ENCODE results near the gene PCDH9. TPM values are rescaled to one million over a fixed set of nuclear protein-coding genes. Genes with fewer than 3 reads are reported as not detected.

PCDH9 gene
- polyA plus RNA-seq, 1 of the 3 experiments (the other 2 are of a cell fraction), result 1.3 TPM

GRCh38 chr13:66503890-66504289 lies 726.2 kb downstream of the PCDH9 start:
- H2AFZ ChIP-seq (ENCODE audit: low read depth), result no peak overlapping the region
- TF ChIP-seq ELF1 (IDR thresholded peaks at IDR 0.05) (no peak), FOXJ3 (CRISPR knock-in tag; IDR thresholded peaks at IDR 0.05) (no peak), RCOR1 (IDR thresholded peaks at IDR 0.05; ENCODE audit: low read length) (no peak), EZH2phosphoT487 (IDR thresholded peaks at IDR 0.05; ENCODE audit: borderline replicate concordance, low read depth) (no peak), MXI1 (IDR thresholded peaks at IDR 0.05; ENCODE audit: low read depth, low read length) (no peak), JUND (IDR thresholded peaks at IDR 0.05) (no peak), EP300 (IDR thresholded peaks at IDR 0.05; ENCODE audit: borderline replicate concordance in 1 of 2, low read depth in 1 of 2, low read length in 1 of 2) (no peak), TCF12 (IDR thresholded peaks at IDR 0.05) (no peak), RXRA (IDR thresholded peaks at IDR 0.05; ENCODE audit: borderline replicate concordance, low read depth) (no peak)
- TF ChIP-seq, protein P1, sequence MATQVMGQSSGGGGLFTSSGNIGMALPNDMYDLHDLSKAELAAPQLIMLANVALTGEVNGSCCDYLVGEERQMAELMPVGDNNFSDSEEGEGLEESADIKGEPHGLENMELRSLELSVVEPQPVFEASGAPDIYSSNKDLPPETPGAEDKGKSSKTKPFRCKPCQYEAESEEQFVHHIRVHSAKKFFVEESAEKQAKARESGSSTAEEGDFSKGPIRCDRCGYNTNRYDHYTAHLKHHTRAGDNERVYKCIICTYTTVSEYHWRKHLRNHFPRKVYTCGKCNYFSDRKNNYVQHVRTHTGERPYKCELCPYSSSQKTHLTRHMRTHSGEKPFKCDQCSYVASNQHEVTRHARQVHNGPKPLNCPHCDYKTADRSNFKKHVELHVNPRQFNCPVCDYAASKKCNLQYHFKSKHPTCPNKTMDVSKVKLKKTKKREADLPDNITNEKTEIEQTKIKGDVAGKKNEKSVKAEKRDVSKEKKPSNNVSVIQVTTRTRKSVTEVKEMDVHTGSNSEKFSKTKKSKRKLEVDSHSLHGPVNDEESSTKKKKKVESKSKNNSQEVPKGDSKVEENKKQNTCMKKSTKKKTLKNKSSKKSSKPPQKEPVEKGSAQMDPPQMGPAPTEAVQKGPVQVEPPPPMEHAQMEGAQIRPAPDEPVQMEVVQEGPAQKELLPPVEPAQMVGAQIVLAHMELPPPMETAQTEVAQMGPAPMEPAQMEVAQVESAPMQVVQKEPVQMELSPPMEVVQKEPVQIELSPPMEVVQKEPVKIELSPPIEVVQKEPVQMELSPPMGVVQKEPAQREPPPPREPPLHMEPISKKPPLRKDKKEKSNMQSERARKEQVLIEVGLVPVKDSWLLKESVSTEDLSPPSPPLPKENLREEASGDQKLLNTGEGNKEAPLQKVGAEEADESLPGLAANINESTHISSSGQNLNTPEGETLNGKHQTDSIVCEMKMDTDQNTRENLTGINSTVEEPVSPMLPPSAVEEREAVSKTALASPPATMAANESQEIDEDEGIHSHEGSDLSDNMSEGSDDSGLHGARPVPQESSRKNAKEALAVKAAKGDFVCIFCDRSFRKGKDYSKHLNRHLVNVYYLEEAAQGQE (IDR thresholded peaks at IDR 0.05; ENCODE audit: low read depth, low read length), result no peak
- TF ChIP-seq, protein P2, sequence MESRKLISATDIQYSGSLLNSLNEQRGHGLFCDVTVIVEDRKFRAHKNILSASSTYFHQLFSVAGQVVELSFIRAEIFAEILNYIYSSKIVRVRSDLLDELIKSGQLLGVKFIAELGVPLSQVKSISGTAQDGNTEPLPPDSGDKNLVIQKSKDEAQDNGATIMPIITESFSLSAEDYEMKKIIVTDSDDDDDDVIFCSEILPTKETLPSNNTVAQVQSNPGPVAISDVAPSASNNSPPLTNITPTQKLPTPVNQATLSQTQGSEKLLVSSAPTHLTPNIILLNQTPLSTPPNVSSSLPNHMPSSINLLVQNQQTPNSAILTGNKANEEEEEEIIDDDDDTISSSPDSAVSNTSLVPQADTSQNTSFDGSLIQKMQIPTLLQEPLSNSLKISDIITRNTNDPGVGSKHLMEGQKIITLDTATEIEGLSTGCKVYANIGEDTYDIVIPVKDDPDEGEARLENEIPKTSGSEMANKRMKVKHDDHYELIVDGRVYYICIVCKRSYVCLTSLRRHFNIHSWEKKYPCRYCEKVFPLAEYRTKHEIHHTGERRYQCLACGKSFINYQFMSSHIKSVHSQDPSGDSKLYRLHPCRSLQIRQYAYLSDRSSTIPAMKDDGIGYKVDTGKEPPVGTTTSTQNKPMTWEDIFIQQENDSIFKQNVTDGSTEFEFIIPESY (IDR thresholded peaks at IDR 0.05; ENCODE audit: borderline replicate concordance, low read depth), result no peak
- TF ChIP-seq, protein P3, sequence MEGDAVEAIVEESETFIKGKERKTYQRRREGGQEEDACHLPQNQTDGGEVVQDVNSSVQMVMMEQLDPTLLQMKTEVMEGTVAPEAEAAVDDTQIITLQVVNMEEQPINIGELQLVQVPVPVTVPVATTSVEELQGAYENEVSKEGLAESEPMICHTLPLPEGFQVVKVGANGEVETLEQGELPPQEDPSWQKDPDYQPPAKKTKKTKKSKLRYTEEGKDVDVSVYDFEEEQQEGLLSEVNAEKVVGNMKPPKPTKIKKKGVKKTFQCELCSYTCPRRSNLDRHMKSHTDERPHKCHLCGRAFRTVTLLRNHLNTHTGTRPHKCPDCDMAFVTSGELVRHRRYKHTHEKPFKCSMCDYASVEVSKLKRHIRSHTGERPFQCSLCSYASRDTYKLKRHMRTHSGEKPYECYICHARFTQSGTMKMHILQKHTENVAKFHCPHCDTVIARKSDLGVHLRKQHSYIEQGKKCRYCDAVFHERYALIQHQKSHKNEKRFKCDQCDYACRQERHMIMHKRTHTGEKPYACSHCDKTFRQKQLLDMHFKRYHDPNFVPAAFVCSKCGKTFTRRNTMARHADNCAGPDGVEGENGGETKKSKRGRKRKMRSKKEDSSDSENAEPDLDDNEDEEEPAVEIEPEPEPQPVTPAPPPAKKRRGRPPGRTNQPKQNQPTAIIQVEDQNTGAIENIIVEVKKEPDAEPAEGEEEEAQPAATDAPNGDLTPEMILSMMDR (IDR thresholded peaks at IDR 0.05), result no peak
- no peak overlapping the region for H3K9ac ChIP-seq
- CTCF ChIA-PET, result no interaction called here
- no peaks in the 10 kb centered on the region for H3K36me3 ChIP-seq (replicated peaks in 1 of 2; ENCODE audit: control insufficient read depth in 1 of 2, insufficient read depth in 2 of 2, low read length in 1 of 2)
- no peak overlapping the region for H3K4me3 ChIP-seq (ENCODE audit: low read depth in 2 of 2, low read length in 1 of 2)
- H3K27me3 ChIP-seq (ENCODE audit: insufficient read depth), result no peaks in the 10 kb centered on the region
- H3F3A ChIP-seq (replicated peaks; ENCODE audit: insufficient read depth), result peaks cover 7% of the 10 kb centered on the region
- no peaks in the 10 kb centered on the region for H4K20me1 ChIP-seq (ENCODE audit: insufficient read depth)
- no peaks in the 10 kb centered on the region for H3K9me3 ChIP-seq
- POLR2A ChIA-PET, result no interaction called here
- no peak overlapping the region for H3K27ac ChIP-seq (ENCODE audit: low read depth in 2 of 2, low read length in 1 of 2)
- peaks cover 0 to 4% of the 10 kb centered on the region in 2 experiments; a peak in 1 of 4 replicates for H3K4me1 ChIP-seq (ENCODE audit: control insufficient read depth in 1 of 2, insufficient read depth in 2 of 2, low read depth in 1 of 2, low read length in 1 of 2)
- DNase-seq, result no peak
- H3K79me2 ChIP-seq (ENCODE audit: insufficient read depth), result no peaks in the 10 kb centered on the region
- H3K9me2 ChIP-seq, result no peaks in the 10 kb centered on the region
- H3K4me2 ChIP-seq, result no peak overlapping the region
- 82% methylated on average over 6 of the region's 6 CpGs for WGBS (ENCODE audit: low lambda C conversion rate)

Data from SK-N-SH (cell line).